Type B pancreatic cell (in vitro differentiated cells): ENCODE results near the gene DYNC1I1. TPM values are rescaled to one million over a fixed set of nuclear protein-coding genes. Genes with fewer than 3 reads are reported as not detected.

Source experiments
- DNase-seq: peaks from one replicate; pipeline ENCODE4 v3.0.0; 2021; ENCODE audit warnings: mixed read lengths; ENCODE audit not compliant: unreplicated experiment; ENCODE audit errors: extremely low spot score
- H3K27ac Mint-ChIP-seq: 2 replicates; pipeline ENCODE4 v1.8.0; 2021; ENCODE audit warnings: mild to moderate bottlenecking, mixed read lengths
- H3K27me3 Mint-ChIP-seq: 2 replicates; pipeline ENCODE4 v1.8.0; 2021; ENCODE audit warnings: mixed read lengths
- H3K36me3 Mint-ChIP-seq: 2 replicates; pipeline ENCODE4 v1.8.0; 2021; ENCODE audit warnings: mixed read lengths
- H3K4me1 Mint-ChIP-seq: one replicate; pipeline ENCODE4 v1.8.0; 2021; ENCODE audit warnings: mixed read lengths; ENCODE audit not compliant: unreplicated experiment
- H3K4me3 Mint-ChIP-seq: 2 replicates; pipeline ENCODE4 v1.8.0; 2021; ENCODE audit warnings: mild to moderate bottlenecking, mixed read lengths
- H3K9me3 Mint-ChIP-seq: 2 replicates; pipeline ENCODE4 v1.8.0; 2021; ENCODE audit warnings: mixed read lengths
- CTCF ChIP-seq: fragments of 200-600 bp; sonication (generic); conservative IDR thresholded peaks from 2 replicates; pipeline ENCODE4 v1.5.0; 2021; ENCODE audit warnings: antibody characterized with exemption, mild to moderate bottlenecking
- total RNA-seq: library from RNA; stranded (reverse); gene quantifications from 2 replicates; pipeline ENCODE4 v1.2.1, GENCODE V29; 2021; ENCODE audit warnings: low replicate concordance

Gene DYNC1I1
- total RNA-seq, 1 donor from 2014 or later: 4.0 TPM

- no peak overlapping the region for H3K27ac Mint-ChIP-seq
- H3K4me1 Mint-ChIP-seq: peaks cover 16% of the 10 kb centered on the region
- TF ChIP-seq CTCF: no peak
- no peak for DNase-seq
- peaks cover 17% of the 10 kb centered on the region for H3K9me3 Mint-ChIP-seq
- H3K36me3 Mint-ChIP-seq: no peaks in the 10 kb centered on the region
- peaks cover 28% of the 10 kb centered on the region for H3K27me3 Mint-ChIP-seq
- H3K4me3 Mint-ChIP-seq: no peak overlapping the region
Measured at GRCh38 chr7:95758187-95758586, 14.2 kb upstream of the DYNC1I1 start.

- no peak for TF ChIP-seq CTCF
- H3K4me3 Mint-ChIP-seq: no peak overlapping the region
- H3K9me3 Mint-ChIP-seq: peaks cover 14% of the 10 kb centered on the region
Measured at GRCh38 chr7:95766086-95766485, 6.3 kb upstream of the DYNC1I1 start.

GRCh38 chr7:95766657-95767056 lies 5.7 kb upstream of the DYNC1I1 start:
- Mint-ChIP-seq H3K27me3 (peaks cover 15% of the 10 kb centered on the region), H3K27ac (no peak overlapping the region), H3K4me3 (no peak overlapping the region), H3K36me3 (no peaks in the 10 kb centered on the region), H3K4me1 (no peaks in the 10 kb centered on the region), H3K9me3 (peaks cover 11% of the 10 kb centered on the region)
- no peak for TF ChIP-seq CTCF
- DNase-seq: no peak

More at GRCh38 chr7:95766086-95766485, 6.3 kb upstream of the DYNC1I1 start:
- Mint-ChIP-seq H3K27me3 (peaks cover 18% of the 10 kb centered on the region), H3K4me1 (no peaks in the 10 kb centered on the region), H3K27ac (no peak overlapping the region), H3K36me3 (no peaks in the 10 kb centered on the region)
- no peak for DNase-seq

- Mint-ChIP-seq H3K27ac (no peak overlapping the region), H3K9me3 (no peaks in the 10 kb centered on the region), H3K4me3 (peak overlapping the region; percentile 86), H3K36me3 (no peaks in the 10 kb centered on the region), H3K27me3 (peaks cover 52% of the 10 kb centered on the region), H3K4me1 (peaks cover 11% of the 10 kb centered on the region)
- no peak for DNase-seq
- no peak for TF ChIP-seq CTCF
Measured at GRCh38 chr7:95772771-95773581, 622 bp downstream of the DYNC1I1 start.

- DNase-seq: no peak
- Mint-ChIP-seq H3K4me3 (no peak overlapping the region), H3K4me1 (peaks cover 19% of the 10 kb centered on the region), H3K27ac (no peak overlapping the region), H3K9me3 (no peaks in the 10 kb centered on the region), H3K27me3 (peaks cover 42% of the 10 kb centered on the region), H3K36me3 (no peaks in the 10 kb centered on the region)
- no peak for TF ChIP-seq CTCF
Measured at GRCh38 chr7:95776561-95777185, 4.3 kb downstream of the DYNC1I1 start.
